Panc1 (cell line): ENCODE measurements around the gene SCPEP1. TPM values are rescaled to one million over a fixed set of nuclear protein-coding genes. Genes with fewer than 3 reads are reported as not detected.

Experiments used
- ATAC-seq: fragments of 200-7000 bp; cut with Tn5 transposase; 2 replicates; pipeline ENCODE4 v1.9.1; 2020; ENCODE audit warnings: mild to moderate bottlenecking, moderate library complexity
- BruUV-seq: library from RNA; stranded (reverse); fragments of 400-500 nt; replicated peaks from 2 replicates; lab custom pipeline; 2021; lab: Mats Ljungman, UMichigan
- CTCF ChIA-PET: fragments of 300-600 bp; sonication (Branson Sonifier 250); formaldehyde crosslinking; loops from one replicate; lab custom pipeline; 2022; ENCODE audit warnings: antibody characterized with exemption; lab: Charles Lee
- POLR2A ChIA-PET: fragments of 300-600 bp; sonication (Branson Sonifier 250); formaldehyde crosslinking; loops from one replicate; lab custom pipeline; 2022; ENCODE audit warnings: antibody characterized with exemption; lab: Charles Lee
- DNase-seq: peaks from one replicate; pipeline ENCODE4 v3.0.0-alpha.2; 2010; ENCODE audit warnings: low read depth, low spot score
- H3K27ac ChIP-seq: 2 replicates; pipeline ENCODE4 v1.5.1; 2011; ENCODE audit warnings: mild to moderate bottlenecking, low read length, inconsistent platforms
- H3K27me3 ChIP-seq: fragments of 200-500 bp; sonication (Bioruptor generic); 2 replicates; pipeline ENCODE4 v1.6.0; 2014; ENCODE audit warnings: low read length, inconsistent platforms; ENCODE audit not compliant: control insufficient read depth, insufficient read depth
- H3K36me3 ChIP-seq: fragments of 200-500 bp; sonication (Bioruptor generic); 2 replicates; pipeline ENCODE4 v1.5.1; 2014; ENCODE audit warnings: inconsistent platforms, mild to moderate bottlenecking, low read length, moderate library complexity; ENCODE audit not compliant: control insufficient read depth, insufficient read depth
- H3K4me1 ChIP-seq: 2 replicates; pipeline ENCODE4 v1.5.1; 2011; ENCODE audit warnings: inconsistent platforms, mild to moderate bottlenecking, low read length, moderate library complexity; ENCODE audit not compliant: control insufficient read depth, insufficient read depth
- H3K4me3 ChIP-seq, 2 experiments: 2 replicates each; pipeline ENCODE4 v1.5.1; 2011 to 2012; ENCODE audit warnings: low read depth in 2 of 2, low read length in 2 of 2, mild to moderate bottlenecking in 2 of 2, inconsistent platforms in 1 of 2, moderate library complexity in 1 of 2
- H3K9me3 ChIP-seq: fragments of 200-500 bp; sonication (Bioruptor generic); 2 replicates; pipeline ENCODE4 v1.5.1; 2014; ENCODE audit warnings: low read depth, mild to moderate bottlenecking, inconsistent platforms, low read length, moderate library complexity; ENCODE audit not compliant: control insufficient read depth, insufficient read depth
- POLR2AphosphoS5 ChIP-seq: IDR thresholded peaks from 2 replicates; pipeline ENCODE4 v1.6.1; 2012; ENCODE audit warnings: mild to moderate bottlenecking, low read depth, low read length, moderate library complexity
- SIN3A ChIP-seq: IDR thresholded peaks from 2 replicates; pipeline ENCODE4 v1.6.1; 2012; ENCODE audit warnings: low read depth, mild to moderate bottlenecking, low read length, moderate library complexity, borderline replicate concordance; ENCODE audit not compliant: insufficient read depth
- TCF7L2 ChIP-seq: IDR thresholded peaks from 2 replicates; pipeline ENCODE4 v1.6.1; 2011; ENCODE audit warnings: mild to moderate bottlenecking, low read depth, low read length, inconsistent platforms
- in situ Hi-C: cut with HindIII; loops from 2 replicates; pipeline ENCODE4 v1.10.0; 2016; ENCODE audit warnings: low sequenced_read_pairs, low pct_unique_long_range_greater_than_20kb
- intact Hi-C: fragments of 100-400 bp; cut with micrococcal nuclease; formaldehyde crosslinking; loops from one replicate; pipeline ENCODE4 v1.10.0; 2022; ENCODE audit not compliant: unreplicated experiment
- total RNA-seq: library from RNA; stranded (reverse); gene quantifications from one replicate; pipeline ENCODE4 v1.2.1, GENCODE V29; 2021; ENCODE audit not compliant: unreplicated experiment
- TF ChIP-seq, protein P1 (sequence below), 2 experiments: IDR thresholded peaks; 2 replicates each; pipeline ENCODE4 v1.6.1; 2011 to 2012; ENCODE audit warnings: low read depth in 2 of 2, control low read depth in 1 of 2, low read length in 1 of 2, mild to moderate bottlenecking in 1 of 2, moderate library complexity in 1 of 2; ENCODE audit not compliant: insufficient read depth in 1 of 2
- TF ChIP-seq, protein P2 (sequence below): fragments of 450-650 bp; IDR thresholded peaks from 2 replicates; pipeline ENCODE4 v1.5.1; 2017; ENCODE audit warnings: mild to moderate bottlenecking

SCPEP1 gene
- total RNA-seq, 1 experiment from 2014 or later = 50.7 TPM

DNA sequence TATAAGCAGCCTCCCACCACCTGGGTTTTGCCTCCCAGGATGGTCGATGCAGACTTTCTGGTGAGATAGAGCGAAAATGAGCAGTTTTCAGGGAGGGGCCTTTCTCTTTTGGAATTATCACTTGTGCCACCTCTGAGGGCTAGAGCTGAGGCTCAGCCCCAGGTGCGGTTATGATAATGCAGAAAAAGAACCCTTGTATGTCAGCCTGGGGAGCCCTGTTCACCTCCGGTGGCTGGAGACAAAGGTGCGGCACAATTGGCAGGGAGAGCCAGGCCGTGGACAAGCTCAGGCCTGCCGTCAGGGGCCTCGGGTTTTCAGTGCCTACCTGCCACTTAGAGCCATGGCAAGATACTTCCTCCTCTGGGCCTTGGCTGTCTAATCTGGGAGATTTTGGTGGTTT lies 4.4 kb downstream of the SCPEP1 start:
- BruUV-seq = no TSS peak
- Histone ChIP-seq H3K9me3 (no peaks in the 10 kb centered on the region), H3K27ac (no peak overlapping the region), H3K4me3 (no peak overlapping the region), H3K27me3 (no peaks in the 10 kb centered on the region), H3K36me3 (peaks cover 4% of the 10 kb centered on the region; the same call in 1 of the 2 replicates), H3K4me1 (peaks cover 6% of the 10 kb centered on the region)
- ChIA-PET CTCF (no interaction called here), POLR2A (interaction anchor here (0.5 kb wide), 1 partner anchor 1649 kb away, joined by 4 read pairs; no protein-coding TSS in a partner anchor)
- DNase-seq (no peak), ATAC-seq (no peak)
- intact Hi-C loops (no loop called here), in situ Hi-C loops (no loop called here)
- TF ChIP-seq POLR2AphosphoS5 (no peak), SIN3A (no peak), TCF7L2 (no peak)
- TF ChIP-seq, protein P1, sequence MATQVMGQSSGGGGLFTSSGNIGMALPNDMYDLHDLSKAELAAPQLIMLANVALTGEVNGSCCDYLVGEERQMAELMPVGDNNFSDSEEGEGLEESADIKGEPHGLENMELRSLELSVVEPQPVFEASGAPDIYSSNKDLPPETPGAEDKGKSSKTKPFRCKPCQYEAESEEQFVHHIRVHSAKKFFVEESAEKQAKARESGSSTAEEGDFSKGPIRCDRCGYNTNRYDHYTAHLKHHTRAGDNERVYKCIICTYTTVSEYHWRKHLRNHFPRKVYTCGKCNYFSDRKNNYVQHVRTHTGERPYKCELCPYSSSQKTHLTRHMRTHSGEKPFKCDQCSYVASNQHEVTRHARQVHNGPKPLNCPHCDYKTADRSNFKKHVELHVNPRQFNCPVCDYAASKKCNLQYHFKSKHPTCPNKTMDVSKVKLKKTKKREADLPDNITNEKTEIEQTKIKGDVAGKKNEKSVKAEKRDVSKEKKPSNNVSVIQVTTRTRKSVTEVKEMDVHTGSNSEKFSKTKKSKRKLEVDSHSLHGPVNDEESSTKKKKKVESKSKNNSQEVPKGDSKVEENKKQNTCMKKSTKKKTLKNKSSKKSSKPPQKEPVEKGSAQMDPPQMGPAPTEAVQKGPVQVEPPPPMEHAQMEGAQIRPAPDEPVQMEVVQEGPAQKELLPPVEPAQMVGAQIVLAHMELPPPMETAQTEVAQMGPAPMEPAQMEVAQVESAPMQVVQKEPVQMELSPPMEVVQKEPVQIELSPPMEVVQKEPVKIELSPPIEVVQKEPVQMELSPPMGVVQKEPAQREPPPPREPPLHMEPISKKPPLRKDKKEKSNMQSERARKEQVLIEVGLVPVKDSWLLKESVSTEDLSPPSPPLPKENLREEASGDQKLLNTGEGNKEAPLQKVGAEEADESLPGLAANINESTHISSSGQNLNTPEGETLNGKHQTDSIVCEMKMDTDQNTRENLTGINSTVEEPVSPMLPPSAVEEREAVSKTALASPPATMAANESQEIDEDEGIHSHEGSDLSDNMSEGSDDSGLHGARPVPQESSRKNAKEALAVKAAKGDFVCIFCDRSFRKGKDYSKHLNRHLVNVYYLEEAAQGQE (IDR thresholded peaks at IDR 0.05; ENCODE audit: insufficient read depth in 1 of 2, low read depth in 2 of 2, low read length in 1 of 2) = no peak
- TF ChIP-seq, protein P2, sequence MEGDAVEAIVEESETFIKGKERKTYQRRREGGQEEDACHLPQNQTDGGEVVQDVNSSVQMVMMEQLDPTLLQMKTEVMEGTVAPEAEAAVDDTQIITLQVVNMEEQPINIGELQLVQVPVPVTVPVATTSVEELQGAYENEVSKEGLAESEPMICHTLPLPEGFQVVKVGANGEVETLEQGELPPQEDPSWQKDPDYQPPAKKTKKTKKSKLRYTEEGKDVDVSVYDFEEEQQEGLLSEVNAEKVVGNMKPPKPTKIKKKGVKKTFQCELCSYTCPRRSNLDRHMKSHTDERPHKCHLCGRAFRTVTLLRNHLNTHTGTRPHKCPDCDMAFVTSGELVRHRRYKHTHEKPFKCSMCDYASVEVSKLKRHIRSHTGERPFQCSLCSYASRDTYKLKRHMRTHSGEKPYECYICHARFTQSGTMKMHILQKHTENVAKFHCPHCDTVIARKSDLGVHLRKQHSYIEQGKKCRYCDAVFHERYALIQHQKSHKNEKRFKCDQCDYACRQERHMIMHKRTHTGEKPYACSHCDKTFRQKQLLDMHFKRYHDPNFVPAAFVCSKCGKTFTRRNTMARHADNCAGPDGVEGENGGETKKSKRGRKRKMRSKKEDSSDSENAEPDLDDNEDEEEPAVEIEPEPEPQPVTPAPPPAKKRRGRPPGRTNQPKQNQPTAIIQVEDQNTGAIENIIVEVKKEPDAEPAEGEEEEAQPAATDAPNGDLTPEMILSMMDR = no peak

DNA sequence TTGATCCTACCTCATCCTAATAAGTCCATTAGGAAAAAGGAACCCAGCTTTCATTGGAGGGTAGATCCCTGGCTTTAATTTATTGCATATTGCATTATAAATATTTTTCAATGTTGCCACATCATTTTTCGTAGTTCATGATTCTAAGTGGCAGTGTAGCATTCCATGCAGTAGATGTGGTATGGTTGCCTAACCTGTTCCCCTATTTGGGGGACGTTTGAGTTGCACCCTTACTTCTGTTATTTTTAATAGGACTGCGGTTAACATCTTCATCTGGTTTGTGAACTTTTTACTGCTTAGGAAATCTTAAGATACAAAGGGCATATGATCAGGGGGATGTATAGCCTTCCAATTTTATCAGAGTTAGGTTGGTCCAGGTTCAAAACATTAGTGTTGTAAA lies 5.4 kb downstream of the SCPEP1 start:
- Histone ChIP-seq H3K36me3 (peaks cover 6% of the 10 kb centered on the region; the same call in 1 of the 2 replicates), H3K4me1 (peaks cover 5% of the 10 kb centered on the region), H3K27ac (no peak overlapping the region), H3K27me3 (no peaks in the 10 kb centered on the region), H3K4me3 (no peak overlapping the region), H3K9me3 (no peaks in the 10 kb centered on the region)
- POLR2A ChIA-PET = no interaction called here
- in situ Hi-C loops = no loop called here
- TF ChIP-seq, protein P1 (IDR thresholded peaks at IDR 0.05; ENCODE audit: insufficient read depth in 1 of 2, low read depth in 2 of 2, low read length in 1 of 2) = no peak
- TF ChIP-seq POLR2AphosphoS5 = no peak
- TF ChIP-seq, protein P2 = no peak
- TF ChIP-seq TCF7L2 = no peak
- no peak for TF ChIP-seq SIN3A
- DNase-seq = no peak
- intact Hi-C loops = no loop called here
- CTCF ChIA-PET = no interaction called here
- no TSS peak for BruUV-seq
- no peak for ATAC-seq
